Ishikawa (cell line): ENCODE results near the gene PGM1.

Experiments
- CEBPB ChIP-seq: IDR thresholded peaks from 2 replicates; pipeline ENCODE4 v1.6.1; 2012
- CREB1 ChIP-seq: IDR thresholded peaks from 2 replicates; pipeline ENCODE4 v1.6.1; 2012; ENCODE audit warnings: low read depth
- EGR1 ChIP-seq: IDR thresholded peaks from 2 replicates; pipeline ENCODE4 v1.6.1; 2012
- EP300 ChIP-seq: IDR thresholded peaks from 2 replicates; pipeline ENCODE4 v1.6.1; 2012; ENCODE audit warnings: borderline replicate concordance
- FOXM1 ChIP-seq: IDR thresholded peaks from 2 replicates; pipeline ENCODE4 v1.6.1; 2012; ENCODE audit warnings: low read depth, borderline replicate concordance
- NFIC ChIP-seq: IDR thresholded peaks from 2 replicates; pipeline ENCODE4 v1.6.1; 2012
- RAD21 ChIP-seq: IDR thresholded peaks from 2 replicates; pipeline ENCODE4 v1.6.1; 2012; ENCODE audit warnings: low read depth
- TAF1 ChIP-seq: IDR thresholded peaks from 2 replicates; pipeline ENCODE4 v1.6.1; 2012; ENCODE audit warnings: low read depth, mild to moderate bottlenecking
- TCF12 ChIP-seq: IDR thresholded peaks from 2 replicates; pipeline ENCODE4 v1.6.1; 2012; ENCODE audit warnings: low read depth
- TEAD4 ChIP-seq: IDR thresholded peaks from 2 replicates; pipeline ENCODE4 v1.6.1; 2012
- YY1 ChIP-seq: IDR thresholded peaks from 2 replicates; pipeline ENCODE4 v1.6.1; 2012; ENCODE audit warnings: low read depth
- ZBTB7A ChIP-seq: IDR thresholded peaks from 2 replicates; pipeline ENCODE4 v1.6.1; 2012; ENCODE audit warnings: low read depth
- TF ChIP-seq, protein P1 (sequence below): IDR thresholded peaks from 2 replicates; pipeline ENCODE4 v1.6.1; 2012
- TF ChIP-seq, protein P2 (sequence below): IDR thresholded peaks from 2 replicates; pipeline ENCODE4 v1.6.1; 2012
- TF ChIP-seq, protein P3 (sequence below): IDR thresholded peaks from 2 replicates; pipeline ENCODE4 v1.6.1; 2012; ENCODE audit warnings: low read depth, mild to moderate bottlenecking

PGM1 gene

DNA sequence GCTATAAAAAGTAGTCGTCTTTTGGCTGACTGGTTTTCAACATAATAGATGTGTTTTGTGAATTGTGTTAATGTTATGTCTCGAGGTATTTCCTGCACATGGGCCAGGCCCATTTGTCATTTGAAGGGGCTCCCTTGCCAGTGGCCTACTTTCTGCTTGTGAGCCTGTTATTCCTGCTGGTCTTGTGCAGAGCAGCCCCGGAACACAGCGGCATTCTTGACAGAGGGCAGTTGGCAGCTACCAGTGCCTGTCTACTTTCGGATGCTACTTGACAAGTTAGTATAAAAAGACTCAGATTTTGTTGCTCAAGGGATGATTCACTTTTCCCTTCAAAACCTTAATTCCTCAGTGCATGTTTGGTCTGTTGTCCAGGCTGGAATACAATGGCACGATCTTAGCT is 28.5 kb downstream of the PGM1 start:
- TF ChIP-seq, protein P1, sequence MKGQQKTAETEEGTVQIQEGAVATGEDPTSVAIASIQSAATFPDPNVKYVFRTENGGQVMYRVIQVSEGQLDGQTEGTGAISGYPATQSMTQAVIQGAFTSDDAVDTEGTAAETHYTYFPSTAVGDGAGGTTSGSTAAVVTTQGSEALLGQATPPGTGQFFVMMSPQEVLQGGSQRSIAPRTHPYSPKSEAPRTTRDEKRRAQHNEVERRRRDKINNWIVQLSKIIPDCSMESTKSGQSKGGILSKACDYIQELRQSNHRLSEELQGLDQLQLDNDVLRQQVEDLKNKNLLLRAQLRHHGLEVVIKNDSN: no peak
- TF ChIP-seq TEAD4 (no peak), TCF12 (no peak), ZBTB7A (no peak), EGR1 (no peak), TAF1 (no peak), FOXM1 (no peak), YY1 (no peak), NFIC (no peak), CEBPB (no peak), RAD21 (no peak), EP300 (no peak), CREB1 (no peak)
- TF ChIP-seq, protein P2, sequence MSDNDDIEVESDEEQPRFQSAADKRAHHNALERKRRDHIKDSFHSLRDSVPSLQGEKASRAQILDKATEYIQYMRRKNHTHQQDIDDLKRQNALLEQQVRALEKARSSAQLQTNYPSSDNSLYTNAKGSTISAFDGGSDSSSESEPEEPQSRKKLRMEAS: no peak
- TF ChIP-seq, protein P3, sequence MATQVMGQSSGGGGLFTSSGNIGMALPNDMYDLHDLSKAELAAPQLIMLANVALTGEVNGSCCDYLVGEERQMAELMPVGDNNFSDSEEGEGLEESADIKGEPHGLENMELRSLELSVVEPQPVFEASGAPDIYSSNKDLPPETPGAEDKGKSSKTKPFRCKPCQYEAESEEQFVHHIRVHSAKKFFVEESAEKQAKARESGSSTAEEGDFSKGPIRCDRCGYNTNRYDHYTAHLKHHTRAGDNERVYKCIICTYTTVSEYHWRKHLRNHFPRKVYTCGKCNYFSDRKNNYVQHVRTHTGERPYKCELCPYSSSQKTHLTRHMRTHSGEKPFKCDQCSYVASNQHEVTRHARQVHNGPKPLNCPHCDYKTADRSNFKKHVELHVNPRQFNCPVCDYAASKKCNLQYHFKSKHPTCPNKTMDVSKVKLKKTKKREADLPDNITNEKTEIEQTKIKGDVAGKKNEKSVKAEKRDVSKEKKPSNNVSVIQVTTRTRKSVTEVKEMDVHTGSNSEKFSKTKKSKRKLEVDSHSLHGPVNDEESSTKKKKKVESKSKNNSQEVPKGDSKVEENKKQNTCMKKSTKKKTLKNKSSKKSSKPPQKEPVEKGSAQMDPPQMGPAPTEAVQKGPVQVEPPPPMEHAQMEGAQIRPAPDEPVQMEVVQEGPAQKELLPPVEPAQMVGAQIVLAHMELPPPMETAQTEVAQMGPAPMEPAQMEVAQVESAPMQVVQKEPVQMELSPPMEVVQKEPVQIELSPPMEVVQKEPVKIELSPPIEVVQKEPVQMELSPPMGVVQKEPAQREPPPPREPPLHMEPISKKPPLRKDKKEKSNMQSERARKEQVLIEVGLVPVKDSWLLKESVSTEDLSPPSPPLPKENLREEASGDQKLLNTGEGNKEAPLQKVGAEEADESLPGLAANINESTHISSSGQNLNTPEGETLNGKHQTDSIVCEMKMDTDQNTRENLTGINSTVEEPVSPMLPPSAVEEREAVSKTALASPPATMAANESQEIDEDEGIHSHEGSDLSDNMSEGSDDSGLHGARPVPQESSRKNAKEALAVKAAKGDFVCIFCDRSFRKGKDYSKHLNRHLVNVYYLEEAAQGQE: no peak

DNA sequence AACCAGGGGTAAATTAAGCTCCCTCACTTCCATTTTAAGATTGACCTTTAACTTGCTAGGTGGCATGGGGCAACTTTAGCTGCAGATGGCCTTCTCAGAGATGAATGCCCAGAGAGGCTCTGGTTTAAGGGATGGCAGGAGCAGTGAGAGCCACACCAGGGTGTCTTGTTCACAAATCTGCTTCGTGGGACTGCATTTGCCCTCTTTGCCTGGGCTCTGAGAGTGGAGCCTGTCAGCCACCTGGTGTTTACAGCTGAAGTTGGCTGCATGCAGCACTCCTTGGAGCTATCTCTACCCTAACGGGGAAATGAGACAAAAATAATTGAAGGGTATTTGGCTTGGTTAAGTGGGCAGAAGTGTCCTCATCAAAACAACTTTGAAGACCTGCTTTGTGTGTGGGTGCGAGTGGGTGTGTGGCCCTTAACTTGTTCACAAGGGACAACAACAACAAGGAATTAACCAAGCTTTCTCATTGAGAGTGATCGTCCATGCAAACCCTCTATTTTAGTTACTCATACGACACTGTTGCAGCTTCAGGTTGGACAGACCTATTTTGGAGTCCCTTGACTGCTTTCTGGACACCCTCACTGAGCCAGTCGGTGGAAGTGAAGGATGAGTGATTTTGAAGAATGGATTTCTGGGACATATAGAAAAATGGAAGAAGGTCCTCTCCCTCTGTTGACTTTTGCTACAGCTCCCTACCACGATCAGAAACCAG is 29.8 kb downstream of the PGM1 start:
- TF ChIP-seq, protein P2: peak; percentile 29; the same call in 1 of the 2 replicates
- TF ChIP-seq TCF12: no peak

DNA sequence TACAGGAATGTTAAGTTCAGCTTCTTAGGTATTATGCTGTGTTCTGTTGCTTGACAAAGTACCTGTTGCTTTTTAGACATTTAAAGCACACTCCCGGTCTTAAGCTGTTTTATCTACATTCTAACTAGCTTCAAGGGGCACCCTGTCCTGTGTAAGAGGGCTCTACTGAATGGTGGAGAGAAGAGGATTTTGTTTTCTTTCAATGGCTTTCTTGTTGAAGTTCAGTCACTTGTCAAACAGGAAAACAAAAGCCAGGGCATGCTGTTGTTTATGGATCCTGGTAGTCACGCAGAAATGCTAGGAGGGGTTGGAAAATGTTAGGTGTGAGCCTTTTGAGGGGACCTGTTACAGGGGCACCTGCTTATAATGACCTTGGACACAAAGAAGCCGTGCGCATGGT is 30.7 kb downstream of the PGM1 start:
- TF ChIP-seq CEBPB: no peak
- TF ChIP-seq YY1: no peak
- no peak for TF ChIP-seq EP300
- TF ChIP-seq TEAD4: no peak
- TF ChIP-seq RAD21: no peak

DNA sequence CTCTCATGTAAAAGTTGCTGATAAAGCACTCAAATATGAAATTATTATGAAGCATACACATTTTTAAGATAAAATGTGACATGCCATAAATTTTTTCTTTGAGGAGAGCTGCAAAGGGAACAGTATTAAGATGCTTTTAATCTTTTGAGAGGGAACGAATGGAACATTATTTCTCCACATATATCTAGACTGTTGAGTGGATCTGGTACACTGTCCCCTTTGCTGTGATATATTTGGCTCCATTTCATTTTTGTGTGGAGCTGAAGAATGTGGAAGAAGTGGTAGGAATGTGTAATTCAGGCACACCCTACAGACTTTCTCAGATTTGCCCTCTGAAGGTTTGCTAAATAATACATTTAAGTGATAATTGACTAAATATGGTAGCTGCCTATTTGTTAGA is 31.7 kb downstream of the PGM1 start:
- TF ChIP-seq TAF1: no peak
- TF ChIP-seq CREB1: no peak
- TF ChIP-seq, protein P2: no peak
- peak; percentile 64 for TF ChIP-seq NFIC
- TF ChIP-seq ZBTB7A: no peak
- TF ChIP-seq TCF12: no peak
- TF ChIP-seq, protein P3: no peak
- peak; percentile 19; the same call in 1 of the 2 replicates for TF ChIP-seq EP300
- TF ChIP-seq FOXM1: no peak
- TF ChIP-seq EGR1: no peak
- TF ChIP-seq TEAD4: peak; percentile 88
- no peak for TF ChIP-seq YY1
- TF ChIP-seq CEBPB: no peak
- TF ChIP-seq, protein P1: no peak

DNA sequence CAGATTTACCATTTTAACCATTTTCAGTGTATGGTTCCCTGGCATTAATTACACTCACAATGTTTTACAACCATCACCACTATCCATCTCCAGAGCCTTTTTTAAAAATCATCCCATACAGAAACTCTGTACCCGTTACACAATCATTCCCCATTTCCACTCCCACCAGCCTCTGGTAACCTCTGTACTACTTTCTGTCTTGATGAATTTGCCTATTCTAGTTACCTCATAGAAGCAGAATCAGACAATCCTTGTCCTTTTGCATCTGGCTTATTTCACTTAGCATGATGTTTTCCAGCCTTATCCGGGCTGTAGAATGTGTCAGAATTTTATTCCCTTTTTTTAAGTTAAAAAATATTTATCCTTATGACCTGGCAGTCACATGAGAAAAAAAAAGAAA is 33.0 kb downstream of the PGM1 start:
- TF ChIP-seq EGR1 (no peak), FOXM1 (no peak), TAF1 (no peak), TEAD4 (no peak), RAD21 (no peak), EP300 (no peak), CEBPB (no peak), NFIC (no peak), YY1 (no peak), TCF12 (no peak), CREB1 (no peak), ZBTB7A (no peak)
- TF ChIP-seq, protein P3: no peak
- TF ChIP-seq, protein P1: no peak
- TF ChIP-seq, protein P2: no peak
